Omental fat pad (tissue), 4 donors: ENCODE measurements around the gene C1QB. TPM values are rescaled to one million over a fixed set of nuclear protein-coding genes. Genes with fewer than 3 reads are reported as not detected.

Source experiments
- ATAC-seq: fragments of 150-250 bp; one replicate; pipeline ENCODE4 v1.9.1; 2016; ENCODE audit warnings: mild to moderate bottlenecking, moderate library complexity; ENCODE audit not compliant: low FRiP score
- DNase-seq: peaks from one replicate; pipeline ENCODE4 v3.0.0-alpha.2; 2019; ENCODE audit warnings: low spot score
- CTCF ChIP-seq, 3 donors: fragments of 450-650 bp; IDR thresholded peaks; one replicate each; pipeline ENCODE4 v1.5.1; 2016 to 2017; ENCODE audit warnings: antibody characterized with exemption in 3 of 3, mild to moderate bottlenecking in 3 of 3, moderate library complexity in 2 of 3
- total RNA-seq, 4 donors: library from RNA; depleted of rRNA; stranded (reverse); fragments of >200 nt; gene quantifications; one replicate each; pipeline ENCODE4 v1.1.0, GENCODE V29; 2016

C1QB gene
- total RNA-seq, 4 donors from 2014 or later = 692 to 1,052 (median 953) TPM

GRCh38 chr1:22645931-22646330, 7.1 kb upstream of the C1QB start:
- ATAC-seq (no peak), DNase-seq (no peak)
- TF ChIP-seq CTCF (IDR thresholded peaks at IDR 0.05) = no peak

GRCh38 chr1:22646384-22646783, 6.7 kb upstream of the C1QB start:
- ATAC-seq (no peak), DNase-seq (no peak)
- no peak for TF ChIP-seq CTCF (IDR thresholded peaks at IDR 0.05)

- TF ChIP-seq CTCF (IDR thresholded peaks at IDR 0.05) = no peak
- DNase-seq (no peak), ATAC-seq (no peak)
These were observed 2.8 kb upstream of the C1QB start for GRCh38 chr1:22650089-22650693.

- ATAC-seq (no peak), DNase-seq (no peak)
- no peak for TF ChIP-seq CTCF (IDR thresholded peaks at IDR 0.05)
These were observed 837 bp upstream of the C1QB start for GRCh38 chr1:22651941-22652856.

GRCh38 chr1:22654692-22655091, 1.7 kb downstream of the C1QB start:
- ATAC-seq = no peak

GRCh38 chr1:22658385-22659163, 5.5 kb downstream of the C1QB start:
- DNase-seq = no peak
- no peak for TF ChIP-seq CTCF (IDR thresholded peaks at IDR 0.05)
- ATAC-seq = no peak

More at GRCh38 chr1:22654692-22655091, 1.7 kb downstream of the C1QB start:
- TF ChIP-seq CTCF (IDR thresholded peaks at IDR 0.05) = no peak
- DNase-seq = no peak
